ENCODE measurements around the gene BPGM. TPM values are rescaled to one million over a fixed set of nuclear protein-coding genes. Genes with fewer than 3 reads are reported as not detected.

The BPGM gene
- total and polyA plus RNA-seq, 2 donors from 2014 or later = 21.2 to 53.5 TPM

- Histone ChIP-seq H3K4me3 (ENCODE audit: low read length in 3 of 3) (no peak overlapping the region), H3K9ac (ENCODE audit: low read length in 3 of 3) (no peak overlapping the region), H3K27me3 (ENCODE audit: control insufficient read depth, insufficient read depth, low read length) (no peaks in the 10 kb centered on the region), H3K27ac (ENCODE audit: low read depth in 2 of 2, low read length in 2 of 2) (no peak overlapping the region), H3K4me1 (ENCODE audit: control insufficient read depth in 2 of 3, insufficient read depth in 2 of 3, low read depth in 1 of 3, low read length in 3 of 3) (peaks cover 0 to 4% (median 3%) of the 10 kb centered on the region in 3 donors), H3K36me3 (ENCODE audit: control insufficient read depth in 2 of 3, insufficient read depth in 3 of 3, low read length in 3 of 3) (no peaks in the 10 kb centered on the region), H3K9me3 (ENCODE audit: control insufficient read depth in 2 of 3, insufficient read depth in 1 of 3, low read length in 3 of 3) (no peaks in the 10 kb centered on the region)
- FAIRE-seq (no peak), DNase-seq (no peak)
- intact Hi-C loops (cut with DNase I) = no loop called here
- TF ChIP-seq CTCF (IDR thresholded peaks at IDR 0.05; ENCODE audit: borderline replicate concordance, extremely low read depth, insufficient read depth) = no peak
Observed at GRCh38 chr7:134698481-134698880, 51.8 kb downstream of the BPGM start.

- Histone ChIP-seq H3K9ac (ENCODE audit: low read length in 3 of 3) (no peak overlapping the region), H3K9me3 (ENCODE audit: control insufficient read depth in 2 of 3, insufficient read depth in 1 of 3, low read length in 3 of 3) (no peaks in the 10 kb centered on the region), H3K27me3 (ENCODE audit: control insufficient read depth, insufficient read depth, low read length) (no peaks in the 10 kb centered on the region), H3K4me3 (ENCODE audit: low read length in 3 of 3) (no peak overlapping the region), H3K4me1 (ENCODE audit: control insufficient read depth in 2 of 3, insufficient read depth in 2 of 3, low read depth in 1 of 3, low read length in 3 of 3) (peaks cover 0 to 8% (median 5%) of the 10 kb centered on the region in 3 donors), H3K36me3 (ENCODE audit: control insufficient read depth in 2 of 3, insufficient read depth in 3 of 3, low read length in 3 of 3) (no peaks in the 10 kb centered on the region), H3K27ac (ENCODE audit: low read depth in 2 of 2, low read length in 2 of 2) (no peak overlapping the region)
- no peak for TF ChIP-seq CTCF (IDR thresholded peaks at IDR 0.05; ENCODE audit: borderline replicate concordance, extremely low read depth, insufficient read depth)
- FAIRE-seq (no peak), DNase-seq (no peak)
- intact Hi-C loops (cut with DNase I) = no loop called here
Observed at GRCh38 chr7:134699021-134699818, 52.6 kb downstream of the BPGM start.

- intact Hi-C loops (cut with DNase I) = no loop called here
Observed at GRCh38 chr7:134699899-134700298, 53.2 kb downstream of the BPGM start.

More at GRCh38 chr7:134699899-134700298, 53.2 kb downstream of the BPGM start:
- H3K27ac ChIP-seq (ENCODE audit: low read depth in 2 of 2, low read length in 2 of 2) = no peak overlapping the region
- TF ChIP-seq CTCF (IDR thresholded peaks at IDR 0.05; ENCODE audit: borderline replicate concordance, extremely low read depth, insufficient read depth) = no peak
- H3K4me3 ChIP-seq (ENCODE audit: low read length in 3 of 3) = no peak overlapping the region
- DNase-seq (no peak), FAIRE-seq (no peak)
- H3K9me3 ChIP-seq (ENCODE audit: control insufficient read depth in 2 of 3, insufficient read depth in 1 of 3, low read length in 3 of 3) = no peaks in the 10 kb centered on the region
- H3K36me3 ChIP-seq (ENCODE audit: control insufficient read depth in 2 of 3, insufficient read depth in 3 of 3, low read length in 3 of 3) = no peaks in the 10 kb centered on the region
- peaks cover 0 to 10% (median 8%) of the 10 kb centered on the region in 3 donors for H3K4me1 ChIP-seq (ENCODE audit: control insufficient read depth in 2 of 3, insufficient read depth in 2 of 3, low read depth in 1 of 3, low read length in 3 of 3)
- H3K9ac ChIP-seq (ENCODE audit: low read length in 3 of 3) = no peak overlapping the region
- H3K27me3 ChIP-seq (ENCODE audit: control insufficient read depth, insufficient read depth, low read length) = no peaks in the 10 kb centered on the region
